OCI-LY7 (cell line): ENCODE results near the gene SLC6A12.

Source experiments
- CTCF ChIP-seq: fragments of 200-600 bp; sonication (generic); conservative IDR thresholded peaks from 2 replicates; pipeline ENCODE4 v1.5.1; 2014; ENCODE audit warnings: mild to moderate bottlenecking, antibody characterized with exemption, low read length, moderate library complexity, mixed read lengths
- EZH2phosphoT487 ChIP-seq: fragments of 200-600 bp; sonication (generic); IDR thresholded peaks from 2 replicates; pipeline ENCODE4 v1.6.1; 2018; ENCODE audit warnings: low read depth, borderline replicate concordance, mild to moderate bottlenecking, mixed run types, antibody characterized with exemption, low read length, moderate library complexity, mixed read lengths

GRCh38 chr12:157644-158043, 56.3 kb downstream of the SLC6A12 start:
- TF ChIP-seq CTCF, result no peak
- no peak for TF ChIP-seq EZH2phosphoT487
